Neural cell (in vitro differentiated cells): ENCODE measurements around the gene USP28. TPM values are rescaled to one million over a fixed set of nuclear protein-coding genes. Genes with fewer than 3 reads are reported as not detected.

Experiments used
- H2AFZ ChIP-seq: fragments of 200-600, 300-800 bp; sonication (generic), shearing (Covaris generic); 2 replicates; pipeline ENCODE4 v1.6.0; 2014; ENCODE audit warnings: low read depth, mild to moderate bottlenecking, antibody characterized with exemption, low read length, moderate library complexity
- H3F3A ChIP-seq: fragments of 200-600 bp; shearing (Covaris generic); 2 replicates; pipeline ENCODE4 v1.6.1; 2016; ENCODE audit warnings: mild to moderate bottlenecking, moderate library complexity, mixed read lengths, antibody characterized with exemption, low read length; ENCODE audit not compliant: insufficient read depth, poor library complexity, severe bottlenecking
- H3K27ac ChIP-seq: fragments of 200-600, 300-800 bp; sonication (generic), shearing (Covaris generic); 2 replicates; pipeline ENCODE4 v1.5.1; 2014; ENCODE audit warnings: mild to moderate bottlenecking, low read length, moderate library complexity
- H3K27me3 ChIP-seq: fragments of 300-800, 200-600 bp; sonication (generic), shearing (Covaris generic); 2 replicates; pipeline ENCODE4 v1.6.0; 2014; ENCODE audit warnings: mild to moderate bottlenecking, low read depth, low read length, moderate library complexity; ENCODE audit not compliant: insufficient read depth
- H3K36me3 ChIP-seq: fragments of 300-800, 200-600 bp; sonication (generic), shearing (Covaris generic); 2 replicates; pipeline ENCODE4 v1.5.1; 2014; ENCODE audit warnings: mild to moderate bottlenecking, antibody characterized with exemption, low read length, moderate library complexity; ENCODE audit not compliant: insufficient read depth
- H3K4me2 ChIP-seq: fragments of 300-800, 200-600 bp; sonication (generic), shearing (Covaris generic); 2 replicates; pipeline ENCODE4 v1.6.0; 2014; ENCODE audit warnings: mild to moderate bottlenecking, low read length
- H3K4me3 ChIP-seq: fragments of 300-800, 200-600 bp; sonication (generic), shearing (Covaris generic); 2 replicates; pipeline ENCODE4 v1.5.1; 2014; ENCODE audit warnings: mild to moderate bottlenecking, low read length, moderate library complexity
- H3K79me2 ChIP-seq: fragments of 200-600 bp; shearing (Covaris generic); replicated peaks from 2 replicates; pipeline ENCODE4 v1.6.0; 2014; ENCODE audit warnings: mild to moderate bottlenecking, low read length, moderate library complexity; ENCODE audit not compliant: insufficient read depth
- H3K9ac ChIP-seq: fragments of 300-800, 200-600 bp; sonication (generic), shearing (Covaris generic); 2 replicates; pipeline ENCODE4 v1.6.1; 2016; ENCODE audit warnings: mild to moderate bottlenecking, low read length, mixed read lengths
- H3K9me2 ChIP-seq: fragments of 200-600 bp; shearing (Covaris generic); 2 replicates; pipeline ENCODE4 v1.6.1; 2016; ENCODE audit warnings: mild to moderate bottlenecking, low read length, mixed read lengths; ENCODE audit not compliant: insufficient read depth
- H3K9me3 ChIP-seq: fragments of 200-600, 300-800 bp; sonication (generic), shearing (Covaris generic); 2 replicates; pipeline ENCODE4 v1.6.1; 2016; ENCODE audit warnings: mild to moderate bottlenecking, mixed run types, low read length, moderate library complexity, mixed read lengths
- H4K20me1 ChIP-seq: fragments of 200-600 bp; shearing (Covaris generic); 2 replicates; pipeline ENCODE4 v1.6.1; 2016; ENCODE audit warnings: mild to moderate bottlenecking, mixed run types; ENCODE audit not compliant: insufficient read depth
- EP300 ChIP-seq: fragments of 450-650 bp; conservative IDR thresholded peaks from 2 replicates; pipeline ENCODE4 v1.6.1; 2014; ENCODE audit warnings: antibody characterized with exemption, mild to moderate bottlenecking, moderate library complexity; ENCODE audit not compliant: poor library complexity, severe bottlenecking
- EZH2 ChIP-seq: fragments of 200-600, 300-800 bp; shearing (Covaris generic), sonication (generic); IDR thresholded peaks from 2 replicates; pipeline ENCODE4 v1.6.1; 2014; ENCODE audit warnings: antibody characterized with exemption, low read length, borderline replicate concordance, mild to moderate bottlenecking; ENCODE audit not compliant: insufficient read depth, poor library complexity, severe bottlenecking
- MXI1 ChIP-seq: fragments of 450-650 bp; conservative IDR thresholded peaks from 2 replicates; pipeline ENCODE4 v1.6.1; 2014; ENCODE audit warnings: antibody characterized with exemption, mild to moderate bottlenecking; ENCODE audit not compliant: poor library complexity, severe bottlenecking
- POLR2AphosphoS5 ChIP-seq: IDR thresholded peaks from 2 replicates; pipeline ENCODE4 v1.6.1; 2012
- RAD21 ChIP-seq: fragments of 450-650 bp; conservative IDR thresholded peaks from 2 replicates; pipeline ENCODE4 v1.6.1; 2014; ENCODE audit warnings: antibody characterized with exemption, mild to moderate bottlenecking, moderate library complexity
- SMC3 ChIP-seq: fragments of 450-650 bp; conservative IDR thresholded peaks from 2 replicates; pipeline ENCODE4 v1.6.1; 2014; ENCODE audit warnings: antibody characterized with exemption, mild to moderate bottlenecking, moderate library complexity; ENCODE audit not compliant: poor library complexity
- TAF1 ChIP-seq: IDR thresholded peaks from 2 replicates; pipeline ENCODE4 v1.6.1; 2012; ENCODE audit warnings: low read depth
- polyA plus RNA-seq: library from polyadenylated mRNA; depleted of rRNA; stranded (reverse); fragments of >200 nt; gene quantifications from 2 replicates; pipeline ENCODE4 v1.2.3, GENCODE V29; 2014
- TF ChIP-seq, protein P1 (sequence below): fragments of 450-650 bp; IDR thresholded peaks from 2 replicates; pipeline ENCODE4 v1.5.1; 2014; ENCODE audit warnings: antibody characterized with exemption, mild to moderate bottlenecking, moderate library complexity; ENCODE audit not compliant: poor library complexity, severe bottlenecking
- TF ChIP-seq, protein P2 (sequence below): IDR thresholded peaks from 2 replicates; pipeline ENCODE4 v1.6.1; 2012; ENCODE audit warnings: borderline replicate concordance

Gene USP28
- polyA plus RNA-seq, 1 donor from 2014 or later, result 16.0 TPM

DNA sequence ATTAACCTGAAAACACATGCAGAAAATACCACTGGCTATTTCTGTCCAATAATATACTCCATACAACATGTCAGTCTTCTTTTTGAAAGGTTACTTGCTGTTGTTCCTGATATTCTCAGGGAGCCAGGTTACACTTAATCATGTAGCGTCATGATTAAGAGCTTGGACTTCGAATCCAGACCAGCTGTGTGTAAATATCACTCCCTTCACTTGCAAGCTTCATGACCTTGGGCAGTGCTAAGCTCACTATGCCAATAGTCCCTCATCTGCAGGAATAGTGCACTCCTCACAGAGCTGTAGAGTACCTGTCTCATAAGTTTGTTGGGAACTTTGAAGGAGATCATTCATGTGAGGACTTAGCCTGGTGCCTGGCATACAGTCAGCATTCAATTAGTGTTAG is 31.1 kb upstream of the USP28 start:
- Histone ChIP-seq H3F3A (no peaks in the 10 kb centered on the region), H3K9me3 (no peaks in the 10 kb centered on the region), H3K79me2 (no peaks in the 10 kb centered on the region), H4K20me1 (no peaks in the 10 kb centered on the region), H3K4me2 (no peak overlapping the region), H2AFZ (no peak overlapping the region), H3K9ac (no peak overlapping the region), H3K9me2 (no peaks in the 10 kb centered on the region), H3K36me3 (no peaks in the 10 kb centered on the region), H3K27ac (no peak overlapping the region), H3K27me3 (no peaks in the 10 kb centered on the region), H3K4me3 (no peak overlapping the region)
- no peak for TF ChIP-seq EP300
- TF ChIP-seq, protein P1, sequence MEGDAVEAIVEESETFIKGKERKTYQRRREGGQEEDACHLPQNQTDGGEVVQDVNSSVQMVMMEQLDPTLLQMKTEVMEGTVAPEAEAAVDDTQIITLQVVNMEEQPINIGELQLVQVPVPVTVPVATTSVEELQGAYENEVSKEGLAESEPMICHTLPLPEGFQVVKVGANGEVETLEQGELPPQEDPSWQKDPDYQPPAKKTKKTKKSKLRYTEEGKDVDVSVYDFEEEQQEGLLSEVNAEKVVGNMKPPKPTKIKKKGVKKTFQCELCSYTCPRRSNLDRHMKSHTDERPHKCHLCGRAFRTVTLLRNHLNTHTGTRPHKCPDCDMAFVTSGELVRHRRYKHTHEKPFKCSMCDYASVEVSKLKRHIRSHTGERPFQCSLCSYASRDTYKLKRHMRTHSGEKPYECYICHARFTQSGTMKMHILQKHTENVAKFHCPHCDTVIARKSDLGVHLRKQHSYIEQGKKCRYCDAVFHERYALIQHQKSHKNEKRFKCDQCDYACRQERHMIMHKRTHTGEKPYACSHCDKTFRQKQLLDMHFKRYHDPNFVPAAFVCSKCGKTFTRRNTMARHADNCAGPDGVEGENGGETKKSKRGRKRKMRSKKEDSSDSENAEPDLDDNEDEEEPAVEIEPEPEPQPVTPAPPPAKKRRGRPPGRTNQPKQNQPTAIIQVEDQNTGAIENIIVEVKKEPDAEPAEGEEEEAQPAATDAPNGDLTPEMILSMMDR, result no peak
- no peak for TF ChIP-seq SMC3
- TF ChIP-seq POLR2AphosphoS5, result no peak
- TF ChIP-seq RAD21, result no peak
- TF ChIP-seq, protein P2, sequence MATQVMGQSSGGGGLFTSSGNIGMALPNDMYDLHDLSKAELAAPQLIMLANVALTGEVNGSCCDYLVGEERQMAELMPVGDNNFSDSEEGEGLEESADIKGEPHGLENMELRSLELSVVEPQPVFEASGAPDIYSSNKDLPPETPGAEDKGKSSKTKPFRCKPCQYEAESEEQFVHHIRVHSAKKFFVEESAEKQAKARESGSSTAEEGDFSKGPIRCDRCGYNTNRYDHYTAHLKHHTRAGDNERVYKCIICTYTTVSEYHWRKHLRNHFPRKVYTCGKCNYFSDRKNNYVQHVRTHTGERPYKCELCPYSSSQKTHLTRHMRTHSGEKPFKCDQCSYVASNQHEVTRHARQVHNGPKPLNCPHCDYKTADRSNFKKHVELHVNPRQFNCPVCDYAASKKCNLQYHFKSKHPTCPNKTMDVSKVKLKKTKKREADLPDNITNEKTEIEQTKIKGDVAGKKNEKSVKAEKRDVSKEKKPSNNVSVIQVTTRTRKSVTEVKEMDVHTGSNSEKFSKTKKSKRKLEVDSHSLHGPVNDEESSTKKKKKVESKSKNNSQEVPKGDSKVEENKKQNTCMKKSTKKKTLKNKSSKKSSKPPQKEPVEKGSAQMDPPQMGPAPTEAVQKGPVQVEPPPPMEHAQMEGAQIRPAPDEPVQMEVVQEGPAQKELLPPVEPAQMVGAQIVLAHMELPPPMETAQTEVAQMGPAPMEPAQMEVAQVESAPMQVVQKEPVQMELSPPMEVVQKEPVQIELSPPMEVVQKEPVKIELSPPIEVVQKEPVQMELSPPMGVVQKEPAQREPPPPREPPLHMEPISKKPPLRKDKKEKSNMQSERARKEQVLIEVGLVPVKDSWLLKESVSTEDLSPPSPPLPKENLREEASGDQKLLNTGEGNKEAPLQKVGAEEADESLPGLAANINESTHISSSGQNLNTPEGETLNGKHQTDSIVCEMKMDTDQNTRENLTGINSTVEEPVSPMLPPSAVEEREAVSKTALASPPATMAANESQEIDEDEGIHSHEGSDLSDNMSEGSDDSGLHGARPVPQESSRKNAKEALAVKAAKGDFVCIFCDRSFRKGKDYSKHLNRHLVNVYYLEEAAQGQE, result no peak
- no peak for TF ChIP-seq MXI1
- TF ChIP-seq TAF1, result no peak
- TF ChIP-seq EZH2, result no peak

DNA sequence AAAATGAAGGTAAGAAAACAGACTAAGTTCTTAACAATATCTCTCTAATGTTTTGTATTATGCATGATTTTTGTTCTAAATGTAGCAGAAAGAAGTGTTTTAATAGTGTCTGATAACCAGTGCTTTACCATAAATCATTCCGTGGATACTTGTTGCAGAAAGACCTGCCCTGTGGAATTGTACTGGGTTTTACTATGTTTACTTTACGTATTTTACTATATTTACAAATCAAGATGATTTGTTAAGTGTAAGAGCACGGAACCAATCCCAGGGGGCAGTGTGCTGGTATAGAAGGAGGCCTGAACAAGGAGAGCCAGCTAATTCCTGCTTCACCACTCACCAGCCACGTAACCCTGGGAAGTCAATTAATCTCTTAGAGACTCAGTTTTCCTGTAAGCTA is 30.7 kb upstream of the USP28 start:
- TF ChIP-seq TAF1 (no peak), MXI1 (no peak), EP300 (no peak), POLR2AphosphoS5 (no peak), RAD21 (no peak), SMC3 (no peak), EZH2 (no peak)
- TF ChIP-seq, protein P1, result no peak
- TF ChIP-seq, protein P2, result no peak
- Histone ChIP-seq H3K9me3 (no peaks in the 10 kb centered on the region), H3K79me2 (no peaks in the 10 kb centered on the region), H3K36me3 (no peaks in the 10 kb centered on the region), H3F3A (no peaks in the 10 kb centered on the region), H3K27me3 (no peaks in the 10 kb centered on the region), H3K4me3 (no peak overlapping the region), H3K9ac (no peak overlapping the region), H3K9me2 (no peaks in the 10 kb centered on the region), H4K20me1 (no peaks in the 10 kb centered on the region), H3K27ac (no peak overlapping the region), H3K4me2 (no peak overlapping the region), H2AFZ (no peak overlapping the region)
